ENCODE measurements around the gene RYR1.
"Not testable (repeated sequence)": the region's sequence is repeated elsewhere in the genome, so short reads cannot be mapped to it uniquely, and the experiment has no call there.

The RYR1 gene

GRCh38 chr19:38404858-38405257, 28.6 kb upstream of the RYR1 start:
- TF ChIP-seq CTCF (IDR thresholded peaks at IDR 0.05; ENCODE audit: low read depth, low read length, missing control alignments) = no peak
- no peak overlapping the region for H3K27ac ChIP-seq
- no peaks in the 10 kb centered on the region for H3K27me3 ChIP-seq (replicated peaks)
- H3K36me3 ChIP-seq (replicated peaks) = no peaks in the 10 kb centered on the region
- in situ Hi-C loops (cut with HindIII; ENCODE audit: low pct_ligation_motif_present, low sequenced_read_pairs) = no loop called here
- no peak overlapping the region for H3K4me3 ChIP-seq (ENCODE audit: low read depth, low read length)
- no peak for DNase-seq

DNA sequence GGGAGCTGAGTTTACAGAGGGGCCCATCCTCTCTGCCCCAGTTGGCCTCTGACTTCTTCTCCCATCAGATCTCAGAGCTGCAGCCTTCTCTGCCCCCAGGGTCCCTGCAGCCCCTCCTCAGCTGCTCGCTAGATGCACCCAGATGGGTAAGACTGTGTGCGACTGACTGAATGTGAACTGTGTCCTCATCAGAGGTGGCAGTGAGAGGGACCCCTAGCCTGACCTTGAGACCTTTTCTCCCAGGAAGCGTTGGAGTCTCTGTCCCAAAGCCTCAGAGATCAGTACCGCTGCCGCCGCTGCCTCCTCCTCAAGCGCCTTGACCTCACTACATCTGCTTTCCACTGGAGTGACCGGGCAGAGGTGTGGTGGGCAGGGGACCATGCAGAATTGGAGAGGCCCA, 28.2 kb upstream of the RYR1 start:
- in situ Hi-C loops (cut with HindIII; ENCODE audit: low pct_ligation_motif_present, low sequenced_read_pairs) = no loop called here
- H3K27me3 ChIP-seq (replicated peaks) = no peaks in the 10 kb centered on the region
- no peaks in the 10 kb centered on the region for H3K36me3 ChIP-seq (replicated peaks)
- no peak for DNase-seq
- no peak for TF ChIP-seq CTCF (IDR thresholded peaks at IDR 0.05; ENCODE audit: low read depth, low read length, missing control alignments)
- no peak overlapping the region for H3K4me3 ChIP-seq (ENCODE audit: low read depth, low read length)
- no peak overlapping the region for H3K27ac ChIP-seq

DNA sequence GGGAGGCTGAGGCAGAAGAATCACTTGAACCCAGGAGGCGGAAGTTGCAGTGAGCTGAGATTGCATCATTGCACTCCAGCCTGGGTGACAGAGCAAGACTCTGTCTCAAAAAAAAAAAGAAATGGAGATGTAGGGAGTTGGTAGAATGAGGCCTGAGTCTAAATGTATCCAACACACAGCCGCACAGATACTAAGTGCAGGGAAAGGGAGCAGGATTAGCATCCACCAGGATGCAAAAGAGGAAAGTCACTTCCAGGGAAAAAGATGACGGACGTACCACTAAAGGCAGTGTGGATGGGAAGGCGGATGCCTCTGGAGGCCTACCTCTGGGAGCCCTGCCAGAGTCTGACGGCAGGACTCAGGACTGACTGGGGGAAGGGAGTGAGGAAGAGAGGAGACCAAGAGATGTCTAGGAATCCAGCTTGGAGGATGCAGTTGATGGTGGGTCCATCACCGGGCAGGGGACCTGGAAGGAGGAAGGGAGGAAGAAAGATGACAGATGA, 23.8 kb upstream of the RYR1 start:
- Histone ChIP-seq H3K4me3 (ENCODE audit: low read depth, low read length) (no peak overlapping the region), H3K36me3 (replicated peaks) (no peaks in the 10 kb centered on the region), H3K27ac (no peak overlapping the region), H3K27me3 (replicated peaks) (no peaks in the 10 kb centered on the region)
- in situ Hi-C loops (cut with HindIII; ENCODE audit: low pct_ligation_motif_present, low sequenced_read_pairs) = no loop called here
- peak; percentile 44 for DNase-seq
- TF ChIP-seq CTCF (IDR thresholded peaks at IDR 0.05; ENCODE audit: low read depth, low read length, missing control alignments) = no peak

GRCh38 chr19:38410407-38410806, 23.1 kb upstream of the RYR1 start:
- H3K27ac ChIP-seq; H3K27me3 ChIP-seq (replicated peaks); H3K36me3 ChIP-seq (replicated peaks); H3K4me3 ChIP-seq (ENCODE audit: low read depth, low read length); DNase-seq; in situ Hi-C loops (cut with HindIII; ENCODE audit: low pct_ligation_motif_present, low sequenced_read_pairs): not testable (repeated sequence)

DNA sequence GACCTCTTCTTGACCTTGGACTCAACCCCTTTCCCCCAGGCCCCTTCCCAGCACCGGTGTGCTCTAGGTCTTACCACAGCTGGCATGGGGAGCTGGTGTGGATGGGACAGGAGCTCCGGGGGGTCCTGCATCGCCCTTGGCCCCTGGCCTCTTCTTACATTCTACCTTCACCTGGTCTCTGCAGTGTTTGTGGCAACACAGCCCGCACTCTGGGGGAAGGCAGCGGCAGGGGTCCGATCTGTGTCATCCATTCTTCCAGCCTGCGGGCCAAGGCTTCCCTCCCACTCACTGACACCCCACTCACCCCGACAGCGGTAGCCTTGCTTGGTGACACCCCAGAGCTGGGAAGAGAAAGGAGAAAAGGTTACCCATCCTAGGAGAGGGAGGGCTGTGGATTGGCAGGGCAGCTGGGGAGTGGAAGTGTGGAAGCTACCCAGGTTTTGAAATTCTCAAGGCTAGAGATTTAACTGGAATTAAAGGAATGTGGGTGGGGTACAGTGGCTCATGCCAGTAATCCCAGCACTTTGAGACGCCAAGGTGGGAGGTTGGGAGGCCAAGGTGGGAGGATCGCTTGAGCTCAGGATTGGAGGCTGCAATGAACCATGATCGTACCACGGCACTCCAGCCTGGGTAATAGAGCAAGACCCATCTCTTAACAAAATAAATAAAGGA, 22.3 kb upstream of the RYR1 start:
- Histone ChIP-seq H3K4me3 (ENCODE audit: low read depth, low read length) (no peak overlapping the region), H3K27ac (no peak overlapping the region), H3K36me3 (replicated peaks) (no peaks in the 10 kb centered on the region), H3K27me3 (replicated peaks) (no peaks in the 10 kb centered on the region)
- TF ChIP-seq CTCF (IDR thresholded peaks at IDR 0.05; ENCODE audit: low read depth, low read length, missing control alignments) = no peak
- in situ Hi-C loops (cut with HindIII; ENCODE audit: low pct_ligation_motif_present, low sequenced_read_pairs) = no loop called here
- DNase-seq = no peak

DNA sequence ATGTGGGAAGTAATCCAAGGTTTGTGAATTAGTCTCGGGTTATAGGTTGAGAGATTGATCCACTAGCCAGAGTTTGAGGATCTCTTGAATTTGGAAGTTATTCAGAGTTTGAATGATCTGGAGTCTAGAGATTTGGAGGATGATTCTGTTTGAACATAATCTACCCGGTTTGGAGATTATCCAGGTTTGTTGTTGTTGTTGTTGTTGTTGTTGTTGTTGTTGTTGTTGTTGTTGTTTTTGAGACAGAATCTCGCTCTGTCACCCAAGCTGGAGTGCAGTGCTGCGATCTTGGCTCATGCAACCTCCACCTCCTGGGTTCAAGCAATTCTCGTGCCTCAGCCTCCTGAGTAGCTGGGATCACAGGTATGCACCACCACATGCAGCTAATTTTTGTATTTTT, 21.6 kb upstream of the RYR1 start:
- H3K36me3 ChIP-seq (replicated peaks); H3K4me3 ChIP-seq (ENCODE audit: low read depth, low read length); DNase-seq; H3K27me3 ChIP-seq (replicated peaks); H3K27ac ChIP-seq; in situ Hi-C loops (cut with HindIII; ENCODE audit: low pct_ligation_motif_present, low sequenced_read_pairs): not testable (repeated sequence)

- no peak overlapping the region for H3K27ac ChIP-seq
- DNase-seq = no peak
- no peak overlapping the region for H3K4me3 ChIP-seq (ENCODE audit: low read depth, low read length)
- H3K36me3 ChIP-seq (replicated peaks) = no peaks in the 10 kb centered on the region
- in situ Hi-C loops (cut with HindIII; ENCODE audit: low pct_ligation_motif_present, low sequenced_read_pairs) = no loop called here
- H3K27me3 ChIP-seq (replicated peaks) = no peaks in the 10 kb centered on the region
- no peak for TF ChIP-seq CTCF (IDR thresholded peaks at IDR 0.05; ENCODE audit: low read depth, low read length, missing control alignments)
These were observed 21.0 kb upstream of the RYR1 start for GRCh38 chr19:38412491-38412890.

All from brain microvascular endothelial cell (primary cell).